Endothelial cell of umbilical vein (primary cell): ENCODE measurements around the gene LRRC8B. TPM values are rescaled to one million over a fixed set of nuclear protein-coding genes. Genes with fewer than 3 reads are reported as not detected.

ENCODE experiments used
- BruUV-seq: library from RNA; stranded (reverse); fragments of 400-500 nt; replicated peaks from 2 replicates; lab custom pipeline; 2021; lab: Mats Ljungman, UMichigan
- CTCF ChIA-PET: fragments of 300-600, 350-600 bp; sonication (Branson Sonifier 250); formaldehyde crosslinking; loops from one replicate; lab custom pipeline; 2021; ENCODE audit warnings: antibody characterized with exemption, inconsistent platforms; lab: Charles Lee
- POLR2A ChIA-PET: fragments of 300-600, 350-600 bp; sonication (Branson Sonifier 250); formaldehyde crosslinking; loops from one replicate; lab custom pipeline; 2021; ENCODE audit warnings: antibody characterized with exemption, inconsistent platforms; lab: Charles Lee
- DNase-seq: peaks from one replicate; pipeline ENCODE4 v3.0.0-alpha.2; 2011; ENCODE audit warnings: low read depth, low spot score
- FAIRE-seq: peaks from 2 replicates; lab custom pipeline; 2011; peaks lifted over from hg19 to GRCh38; lab: Jason Lieb, UNC
- H2AFZ ChIP-seq: 2 replicates; pipeline ENCODE4 v1.6.0; 2012; ENCODE audit warnings: low read depth, low read length, control low read depth, inconsistent platforms
- H3K27ac ChIP-seq: 2 replicates; pipeline ENCODE4 v1.5.1; 2011; ENCODE audit warnings: low read depth, mild to moderate bottlenecking, control low read depth, low read length, moderate library complexity; ENCODE audit not compliant: insufficient read depth
- H3K27me3 ChIP-seq, 2 experiments: 2 replicates each; pipeline versions ENCODE4 v1.6.0 to v1.6.1; 2011; ENCODE audit warnings: low read length in 2 of 2, mixed read lengths in 1 of 2; ENCODE audit not compliant: control insufficient read depth in 2 of 2, insufficient read depth in 2 of 2
- H3K36me3 ChIP-seq, 2 experiments: 2 replicates in 1 of 2; 3 replicates in 1 of 2; pipeline ENCODE4 v1.5.1; 2011; ENCODE audit warnings: low read length in 2 of 2, mild to moderate bottlenecking in 1 of 2, moderate library complexity in 1 of 2; ENCODE audit not compliant: control insufficient read depth in 2 of 2, insufficient read depth in 2 of 2; ENCODE audit errors: extremely low read depth in 1 of 2
- H3K4me1 ChIP-seq: 3 replicates; pipeline ENCODE4 v1.5.1; 2011; ENCODE audit warnings: mild to moderate bottlenecking, low read length; ENCODE audit not compliant: control insufficient read depth, insufficient read depth; ENCODE audit errors: extremely low read depth
- H3K4me2 ChIP-seq: 2 replicates; pipeline ENCODE4 v1.6.1; 2011; ENCODE audit warnings: low read length, control low read depth, mixed read lengths; ENCODE audit not compliant: insufficient read depth
- H3K4me3 ChIP-seq, 3 experiments: fragments of 200-600 bp in 1 of 3; sonication (generic), shearing (Covaris generic) in 1 of 3; replicated peaks in 1 of 3; 2 replicates each; pipeline ENCODE4 v1.5.1; 2011 to 2016; ENCODE audit warnings: control low read depth in 3 of 3, low read length in 3 of 3, mild to moderate bottlenecking in 2 of 3, inconsistent platforms in 1 of 3, low read depth in 1 of 3, moderate library complexity in 1 of 3; ENCODE audit not compliant: insufficient read depth in 1 of 3
- H3K79me2 ChIP-seq: 2 replicates; pipeline ENCODE4 v1.6.0; 2012; ENCODE audit warnings: low read length, inconsistent platforms; ENCODE audit not compliant: control insufficient read depth, insufficient read depth
- H3K9ac ChIP-seq: replicated peaks from 2 replicates; pipeline ENCODE3; 2011; ENCODE audit warnings: low read length, control low read depth; ENCODE audit not compliant: insufficient read depth; ENCODE audit errors: extremely low read depth
- H3K9me1 ChIP-seq: replicated peaks from 3 replicates; pipeline ENCODE4 v1.6.0; 2011; ENCODE audit warnings: mild to moderate bottlenecking, low read length; ENCODE audit not compliant: control insufficient read depth, insufficient read depth; ENCODE audit errors: extremely low read depth
- H3K9me3 ChIP-seq: replicated peaks from 2 replicates; pipeline ENCODE4 v1.5.1; 2012; ENCODE audit warnings: low read length, inconsistent platforms; ENCODE audit not compliant: control insufficient read depth, insufficient read depth
- H4K20me1 ChIP-seq: replicated peaks from 2 replicates; pipeline ENCODE3; 2011; ENCODE audit warnings: mild to moderate bottlenecking, low read length; ENCODE audit not compliant: control insufficient read depth, insufficient read depth; ENCODE audit errors: extremely low read depth
- FOS ChIP-seq: IDR thresholded peaks from 2 replicates; pipeline ENCODE4 v1.6.1; 2011; ENCODE audit warnings: mild to moderate bottlenecking, low read length, moderate library complexity, borderline replicate concordance; ENCODE audit not compliant: insufficient read depth
- JUN ChIP-seq: IDR thresholded peaks from 2 replicates; pipeline ENCODE4 v1.6.1; 2011; ENCODE audit warnings: borderline replicate concordance, low read depth; ENCODE audit not compliant: insufficient read length, insufficient read depth
- MAX ChIP-seq: IDR thresholded peaks from 2 replicates; pipeline ENCODE4 v1.6.1; 2011; ENCODE audit not compliant: insufficient read depth, insufficient read length
- MYC ChIP-seq: IDR thresholded peaks from one replicate; pipeline ENCODE4 v1.6.1; 2011; ENCODE audit warnings: mild to moderate bottlenecking, low read depth, low read length
- POLR2A ChIP-seq: IDR thresholded peaks from 2 replicates; pipeline ENCODE4 v1.6.1; 2012; ENCODE audit warnings: low read depth, mild to moderate bottlenecking, control low read depth, low read length
- dilution Hi-C: fragments of 300-500 bp; cut with MboI; formaldehyde crosslinking; loops from one replicate; pipeline ENCODE4 v1.15.0; 2019; ENCODE audit warnings: low sequenced_read_pairs; ENCODE audit not compliant: extremely low pct_ligation_motif_present
- intact Hi-C: fragments of 100-400 bp; cut with micrococcal nuclease; formaldehyde crosslinking; loops from one replicate; pipeline ENCODE4 v1.10.0; 2022
- polyA plus RNA-seq, 4 experiments: library from polyadenylated mRNA; depleted of rRNA in 3 of 4; stranded (reverse) in 3 of 4; unstranded in 1 of 4; fragments of >200 nt; gene quantifications; 2 replicates each; pipeline versions ENCODE4 v1.2.1 to v1.2.3, GENCODE V29; 2011 to 2012; ENCODE audit warnings: missing spikeins in 1 of 4
- total RNA-seq: library from RNA; stranded (reverse); gene quantifications from 2 replicates; pipeline ENCODE4 v1.2.3, GENCODE V29; 2021
- TF ChIP-seq, protein P1 (sequence below), 2 donors: IDR thresholded peaks; 1 replicate in 1 of 2; 2 replicates in 1 of 2; pipeline ENCODE4 v1.5.1; 2011; ENCODE audit warnings: low read length in 2 of 2, mild to moderate bottlenecking in 2 of 2, moderate library complexity in 2 of 2, control low read depth in 1 of 2, inconsistent platforms in 1 of 2, low read depth in 1 of 2; ENCODE audit not compliant: insufficient read depth in 1 of 2; ENCODE audit errors: extremely low read depth in 1 of 2

LRRC8B gene
- total and polyA plus RNA-seq, 2 donors (not counting 3 experiments of a cell fraction or from before 2014, with no cell fraction given): 15.2 to 15.8 TPM

GRCh38 chr1:89553157-89553556 is 28.5 kb downstream of the LRRC8B start:
- TF ChIP-seq MYC: no peak
- TF ChIP-seq, protein P1, sequence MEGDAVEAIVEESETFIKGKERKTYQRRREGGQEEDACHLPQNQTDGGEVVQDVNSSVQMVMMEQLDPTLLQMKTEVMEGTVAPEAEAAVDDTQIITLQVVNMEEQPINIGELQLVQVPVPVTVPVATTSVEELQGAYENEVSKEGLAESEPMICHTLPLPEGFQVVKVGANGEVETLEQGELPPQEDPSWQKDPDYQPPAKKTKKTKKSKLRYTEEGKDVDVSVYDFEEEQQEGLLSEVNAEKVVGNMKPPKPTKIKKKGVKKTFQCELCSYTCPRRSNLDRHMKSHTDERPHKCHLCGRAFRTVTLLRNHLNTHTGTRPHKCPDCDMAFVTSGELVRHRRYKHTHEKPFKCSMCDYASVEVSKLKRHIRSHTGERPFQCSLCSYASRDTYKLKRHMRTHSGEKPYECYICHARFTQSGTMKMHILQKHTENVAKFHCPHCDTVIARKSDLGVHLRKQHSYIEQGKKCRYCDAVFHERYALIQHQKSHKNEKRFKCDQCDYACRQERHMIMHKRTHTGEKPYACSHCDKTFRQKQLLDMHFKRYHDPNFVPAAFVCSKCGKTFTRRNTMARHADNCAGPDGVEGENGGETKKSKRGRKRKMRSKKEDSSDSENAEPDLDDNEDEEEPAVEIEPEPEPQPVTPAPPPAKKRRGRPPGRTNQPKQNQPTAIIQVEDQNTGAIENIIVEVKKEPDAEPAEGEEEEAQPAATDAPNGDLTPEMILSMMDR (IDR thresholded peaks at IDR 0.05; ENCODE audit: extremely low read depth in 1 of 2, insufficient read depth in 1 of 2, low read depth in 1 of 2, low read length in 2 of 2): no peak
- TF ChIP-seq FOS: no peak
- DNase-seq (no peak), FAIRE-seq (no peak)
- Histone ChIP-seq H3K36me3 (no peaks in the 10 kb centered on the region), H3K27ac (no peak overlapping the region), H3K9ac (no peak overlapping the region), H3K4me3 (no peak overlapping the region), H2AFZ (no peak overlapping the region), H3K9me3 (no peaks in the 10 kb centered on the region), H3K27me3 (no peaks in the 10 kb centered on the region), H4K20me1 (no peaks in the 10 kb centered on the region), H3K4me2 (no peak overlapping the region), H3K79me2 (no peaks in the 10 kb centered on the region), H3K9me1 (no peaks in the 10 kb centered on the region), H3K4me1 (peaks cover 3% of the 10 kb centered on the region)
- dilution Hi-C loops: no loop called here
- ChIA-PET POLR2A (no interaction called here), CTCF (interaction anchor here (1.0 kb wide), 2 partner anchors 18 to 210 kb away, joined by 3 read pairs; no protein-coding TSS in a partner anchor)
- intact Hi-C loops: no loop called here
- no TSS peak for BruUV-seq

- intact Hi-C loops (no loop called here), dilution Hi-C loops (no loop called here)
- no peaks in the 10 kb centered on the region for H3K27me3 ChIP-seq
- CTCF ChIA-PET: no interaction called here
- no peaks in the 10 kb centered on the region for H3K79me2 ChIP-seq
- DNase-seq (no peak), FAIRE-seq (no peak)
- H3K36me3 ChIP-seq: no peaks in the 10 kb centered on the region
- POLR2A ChIA-PET: no interaction called here
- no peaks in the 10 kb centered on the region for H3K9me1 ChIP-seq
- no TSS peak for BruUV-seq
- H3K4me1 ChIP-seq: no peaks in the 10 kb centered on the region
- H3K27ac ChIP-seq: no peak overlapping the region
- H3K9me3 ChIP-seq: no peaks in the 10 kb centered on the region
- no peak overlapping the region for H2AFZ ChIP-seq
- H3K9ac ChIP-seq: no peak overlapping the region
- H3K4me3 ChIP-seq: no peak overlapping the region
- no peak overlapping the region for H3K4me2 ChIP-seq
- no peaks in the 10 kb centered on the region for H4K20me1 ChIP-seq
- TF ChIP-seq FOS (no peak), JUN (no peak), MAX (no peak), MYC (no peak), POLR2A (no peak)
These were observed 30.9 kb downstream of the LRRC8B start for GRCh38 chr1:89555550-89555949.
